Adipocyte (in vitro differentiated cells): Measurements from ENCODE around the gene RSRC1.

Experiments
- DNase-seq: peaks from one replicate; pipeline ENCODE4 v3.0.0-alpha.2; 2015; ENCODE audit warnings: low read depth
- H3K27me3 ChIP-seq: replicated peaks from 2 replicates; pipeline ENCODE4 v1.7.0; 2013; ENCODE audit warnings: mild to moderate bottlenecking, low read length, moderate library complexity; ENCODE audit not compliant: control insufficient read depth, insufficient read depth
- H3K36me3 ChIP-seq: 2 replicates; pipeline ENCODE4 v1.7.0; 2013; ENCODE audit warnings: low read length, mild to moderate bottlenecking, moderate library complexity; ENCODE audit not compliant: control insufficient read depth, insufficient read depth, severe bottlenecking
- H3K4me1 ChIP-seq: 2 replicates; pipeline ENCODE4 v1.7.0; 2013; ENCODE audit warnings: mild to moderate bottlenecking, low read length, moderate library complexity; ENCODE audit not compliant: control insufficient read depth, insufficient read depth
- H3K4me3 ChIP-seq: 2 replicates; pipeline ENCODE4 v1.7.0; 2013; ENCODE audit warnings: mild to moderate bottlenecking, low read length, moderate library complexity
- H3K9ac ChIP-seq: 2 replicates; pipeline ENCODE4 v1.7.0; 2013; ENCODE audit warnings: mild to moderate bottlenecking, low read length, moderate library complexity
- H3K9me3 ChIP-seq: 2 replicates; pipeline ENCODE4 v1.7.0; 2013; ENCODE audit warnings: mild to moderate bottlenecking, low read length, moderate library complexity; ENCODE audit not compliant: control insufficient read depth

The RSRC1 gene

DNA sequence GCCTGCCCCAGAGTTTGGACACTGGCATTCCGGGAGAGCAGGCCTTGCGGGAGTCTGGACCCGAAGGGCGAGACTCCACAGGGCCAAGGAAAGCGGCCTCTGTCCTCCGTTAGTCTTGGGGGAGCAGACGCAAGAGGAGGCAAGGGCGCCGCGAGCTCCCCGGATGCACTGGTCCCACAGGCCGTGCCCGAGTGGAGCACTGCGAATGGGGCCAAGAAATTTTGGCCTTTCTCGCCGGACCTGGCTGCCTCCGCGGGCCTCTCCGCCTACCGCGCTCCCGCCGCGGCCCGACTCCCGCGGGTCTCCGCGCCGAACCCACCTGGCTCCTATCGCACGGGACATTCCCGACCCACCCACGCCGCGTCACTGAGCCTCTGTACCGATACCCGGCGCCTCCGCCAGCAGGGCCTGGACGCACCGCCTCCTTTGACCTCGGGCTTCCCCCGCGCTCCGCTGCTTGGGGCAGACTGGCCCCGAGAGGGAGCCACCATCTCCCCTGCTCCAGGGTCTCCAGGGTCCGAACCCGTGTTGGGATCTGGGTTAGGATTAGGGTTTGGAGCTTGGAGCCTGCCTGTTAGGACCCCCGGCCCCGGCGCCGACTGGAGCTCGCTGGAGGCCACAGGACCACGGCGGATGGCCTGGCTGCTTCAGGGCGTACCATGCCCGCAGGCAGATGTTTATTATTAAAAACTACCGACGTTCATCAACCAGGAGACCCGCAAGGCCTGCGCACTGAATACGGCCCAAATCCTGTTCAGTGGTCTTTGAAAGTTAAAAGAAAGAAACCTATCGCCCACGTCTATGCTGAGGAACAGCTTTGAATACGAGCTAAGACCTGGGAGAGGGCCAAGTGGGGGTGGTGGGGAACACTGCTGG, 15.4 kb upstream of the RSRC1 start:
- Histone ChIP-seq H3K4me3 (no peak overlapping the region), H3K27me3 (no peaks in the 10 kb centered on the region), H3K9ac (no peak overlapping the region), H3K9me3 (no peaks in the 10 kb centered on the region), H3K4me1 (no peaks in the 10 kb centered on the region), H3K36me3 (peaks cover 22% of the 10 kb centered on the region)
- DNase-seq: no peak

DNA sequence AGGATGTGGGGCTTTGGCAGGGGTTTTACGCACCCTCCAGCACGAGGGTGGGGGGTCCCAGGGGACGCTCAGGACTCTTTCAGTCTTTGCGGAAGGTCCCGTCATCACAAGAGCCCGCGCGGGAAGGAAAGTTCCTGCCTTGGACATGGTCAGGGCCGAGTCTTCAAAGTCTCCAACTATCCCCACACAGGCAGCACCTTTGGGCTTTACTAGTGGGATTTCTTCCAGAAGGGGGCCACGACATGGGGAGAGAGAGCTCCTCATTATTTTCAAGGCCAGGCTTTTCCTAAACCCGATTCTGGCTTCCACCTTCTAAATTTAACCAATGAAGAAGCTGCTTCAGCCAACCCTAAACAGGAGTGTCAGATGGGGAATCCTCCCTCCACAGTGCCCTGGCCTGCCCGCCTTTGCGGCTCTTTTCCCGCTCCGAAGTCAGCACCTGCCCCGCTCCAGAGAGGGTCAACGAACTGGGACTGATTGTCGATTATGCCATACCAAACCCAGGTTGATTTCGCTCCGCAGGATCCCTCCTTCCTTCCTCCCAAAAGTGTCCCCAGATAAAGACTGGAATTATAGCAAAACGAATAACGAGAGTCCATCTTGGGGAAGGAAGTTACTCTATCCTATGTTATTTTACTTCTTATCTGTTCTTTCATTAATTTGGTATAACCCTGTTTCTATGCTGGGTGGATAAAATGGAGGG, 14.6 kb upstream of the RSRC1 start:
- Histone ChIP-seq H3K4me1 (no peaks in the 10 kb centered on the region), H3K27me3 (no peaks in the 10 kb centered on the region), H3K9ac (no peak overlapping the region), H3K4me3 (no peak overlapping the region), H3K36me3 (peaks cover 27% of the 10 kb centered on the region), H3K9me3 (no peaks in the 10 kb centered on the region)
- no peak for DNase-seq

DNA sequence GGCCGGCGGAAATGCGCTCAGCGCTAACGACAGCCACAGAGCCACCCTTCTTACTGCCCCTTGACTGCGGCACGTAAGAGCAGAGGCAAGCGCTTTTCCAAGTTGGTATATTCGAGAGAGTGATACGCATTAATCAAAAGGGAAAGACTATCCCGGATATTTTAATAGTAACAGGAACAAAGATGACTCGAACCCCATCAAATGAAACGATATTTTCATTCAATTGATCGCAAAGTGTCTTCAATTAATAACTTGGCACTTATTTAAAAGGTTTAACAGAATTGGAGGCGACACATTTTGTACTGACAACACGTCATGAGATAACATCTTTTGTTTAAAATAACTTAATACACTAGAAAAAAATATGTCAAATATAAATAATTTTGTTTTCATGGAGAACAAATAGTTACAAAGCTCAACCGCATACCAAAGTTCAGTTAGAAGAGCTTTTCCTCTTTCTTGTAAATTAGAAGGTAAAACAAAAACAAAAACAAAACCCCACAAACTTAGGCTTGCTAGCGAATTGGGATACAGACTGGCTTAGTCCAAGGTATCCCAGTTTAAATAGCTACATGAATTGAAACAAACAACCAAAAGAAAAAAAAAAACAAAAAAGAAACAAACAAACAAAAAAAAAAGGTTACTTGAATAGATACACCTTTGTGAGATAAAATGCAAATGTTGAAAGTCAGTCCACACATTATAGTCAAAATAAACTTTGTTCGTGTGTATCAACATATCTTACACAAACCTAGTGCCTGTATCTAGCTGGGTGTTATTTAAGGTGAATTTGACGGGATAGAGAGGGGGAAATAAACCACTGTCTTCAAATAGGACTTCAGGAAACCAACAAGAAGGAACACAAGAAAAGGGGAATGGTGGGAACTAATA, 13.8 kb upstream of the RSRC1 start:
- no peaks in the 10 kb centered on the region for H3K27me3 ChIP-seq
- no peaks in the 10 kb centered on the region for H3K4me1 ChIP-seq
- no peak for DNase-seq
- H3K9me3 ChIP-seq: no peaks in the 10 kb centered on the region
- peaks cover 30% of the 10 kb centered on the region for H3K36me3 ChIP-seq
- H3K9ac ChIP-seq: no peak overlapping the region
- H3K4me3 ChIP-seq: no peak overlapping the region

DNA sequence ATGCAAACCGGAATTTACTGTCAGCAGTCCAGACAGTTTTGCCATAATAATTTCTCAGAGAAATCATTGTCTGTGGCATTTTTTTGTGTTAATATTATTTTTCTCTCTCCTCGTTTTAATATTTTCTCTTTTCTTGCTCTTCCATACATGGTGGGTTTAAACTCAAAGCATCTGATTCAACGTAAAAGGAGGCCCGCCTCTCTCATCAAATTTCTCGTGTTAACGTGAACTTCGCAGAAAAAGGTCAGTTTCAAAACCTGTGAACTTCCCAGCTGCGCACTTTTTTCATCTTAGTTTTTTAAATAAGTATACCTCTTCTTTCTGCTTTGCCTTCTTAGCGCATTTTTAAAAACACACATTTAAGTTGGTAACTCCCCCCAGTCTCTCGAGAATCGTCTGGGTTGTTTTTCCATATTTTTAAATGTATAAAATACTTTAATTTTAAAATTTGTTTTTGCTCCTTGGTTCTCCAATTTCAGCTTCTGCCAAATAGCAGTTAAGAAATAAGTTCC, 12.8 kb upstream of the RSRC1 start:
- Histone ChIP-seq H3K9me3 (no peaks in the 10 kb centered on the region), H3K4me1 (no peaks in the 10 kb centered on the region), H3K4me3 (no peak overlapping the region), H3K27me3 (no peaks in the 10 kb centered on the region), H3K36me3 (peaks cover 34% of the 10 kb centered on the region), H3K9ac (no peak overlapping the region)
- no peak for DNase-seq

DNA sequence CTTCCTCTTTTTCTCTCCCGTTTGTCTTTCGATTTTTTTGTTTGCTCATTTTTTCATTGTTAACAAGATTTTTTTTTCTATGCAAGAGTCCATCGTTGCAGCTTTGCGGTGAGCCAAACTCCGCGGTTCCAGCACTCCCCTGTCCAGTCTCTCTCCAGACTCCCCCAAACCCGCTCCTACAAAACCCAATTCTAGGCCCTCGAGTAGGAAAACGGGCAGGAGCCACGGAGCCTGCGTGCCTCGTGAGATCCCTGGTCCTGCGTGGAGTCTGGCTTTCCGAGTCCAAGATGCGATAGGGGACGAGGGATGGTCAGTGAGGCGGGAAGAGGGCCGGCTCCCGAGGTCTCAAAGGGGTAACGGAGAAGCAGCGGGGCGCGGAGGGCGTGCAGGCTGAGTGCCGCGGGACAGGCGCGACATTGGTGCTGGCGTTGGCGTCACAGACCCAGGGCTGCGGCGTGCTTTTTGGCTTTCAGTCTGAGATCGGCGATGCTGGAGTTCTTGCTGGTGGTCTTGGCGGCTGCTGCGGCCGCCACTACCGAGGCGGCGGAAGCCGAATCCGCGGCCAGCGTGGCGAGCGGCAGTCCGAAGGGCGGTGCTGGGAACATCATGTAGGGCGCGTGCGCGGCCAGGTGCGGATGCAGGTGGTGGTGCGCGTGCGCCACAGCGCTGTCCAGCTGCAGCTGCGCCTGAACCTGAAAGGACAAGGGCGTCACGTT, 12.1 kb upstream of the RSRC1 start:
- DNase-seq: no peak
- H3K9ac ChIP-seq: no peak overlapping the region

DNA sequence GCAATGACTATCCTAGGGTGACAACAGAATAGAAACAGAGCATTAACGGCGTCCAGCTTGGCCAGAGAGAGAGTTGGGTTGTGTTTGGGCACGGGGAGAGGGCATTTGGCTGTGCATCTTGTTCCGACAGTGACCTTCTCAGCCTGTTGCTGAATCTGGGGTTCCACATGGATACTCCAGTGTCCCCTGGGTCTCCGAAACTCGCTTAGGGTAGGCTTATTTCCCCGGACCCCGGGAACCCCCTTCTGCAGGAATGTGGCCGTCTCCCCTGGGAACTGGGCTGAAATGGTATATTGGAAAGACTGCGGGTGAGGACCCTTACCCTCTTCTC, 11.6 kb upstream of the RSRC1 start:
- no peak for DNase-seq
- Histone ChIP-seq H3K36me3 (peaks cover 34% of the 10 kb centered on the region), H3K4me3 (peak overlapping the region; percentile 72), H3K27me3 (no peaks in the 10 kb centered on the region), H3K9me3 (no peaks in the 10 kb centered on the region), H3K9ac (no peak overlapping the region), H3K4me1 (peaks cover 4% of the 10 kb centered on the region)

More for the DNA sequence above, 12.1 kb upstream of the RSRC1 start:
- Histone ChIP-seq H3K36me3 (peaks cover 34% of the 10 kb centered on the region), H3K4me1 (peaks cover 4% of the 10 kb centered on the region), H3K4me3 (peak overlapping the region; percentile 72), H3K27me3 (no peaks in the 10 kb centered on the region), H3K9me3 (no peaks in the 10 kb centered on the region)

DNA sequence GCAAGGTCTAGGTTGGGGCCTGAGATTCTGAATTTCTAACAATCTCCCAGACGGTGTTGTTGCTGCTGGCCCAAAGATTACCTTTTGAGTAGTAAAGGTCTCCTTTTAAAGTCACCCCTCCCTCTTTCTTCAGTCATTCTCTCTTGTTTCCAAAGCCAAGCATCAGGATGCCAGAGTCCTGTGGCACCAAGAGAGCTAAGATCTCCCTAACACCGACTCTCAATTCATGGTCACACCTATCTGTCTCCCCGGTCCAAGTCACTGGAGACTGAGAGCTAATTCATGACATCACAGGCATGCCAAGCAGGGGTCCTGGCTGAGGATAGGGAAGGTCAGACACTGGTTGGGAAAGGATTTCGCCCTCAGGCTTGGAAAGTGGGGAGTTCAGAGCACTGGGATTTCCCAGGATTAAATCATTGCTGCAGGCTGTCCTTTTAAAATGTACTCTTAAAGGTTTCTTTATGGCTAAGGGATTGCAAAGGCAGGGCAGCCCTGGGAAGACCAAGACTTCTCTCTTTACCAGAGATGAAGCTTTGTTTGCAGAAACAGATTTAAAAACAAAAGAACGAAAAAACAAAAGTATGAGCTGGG, 11.0 kb upstream of the RSRC1 start:
- Histone ChIP-seq H3K36me3 (peaks cover 34% of the 10 kb centered on the region), H3K27me3 (no peaks in the 10 kb centered on the region), H3K4me3 (no peak overlapping the region), H3K4me1 (peaks cover 8% of the 10 kb centered on the region), H3K9ac (no peak overlapping the region), H3K9me3 (no peaks in the 10 kb centered on the region)
- peak; percentile 30 for DNase-seq

DNA sequence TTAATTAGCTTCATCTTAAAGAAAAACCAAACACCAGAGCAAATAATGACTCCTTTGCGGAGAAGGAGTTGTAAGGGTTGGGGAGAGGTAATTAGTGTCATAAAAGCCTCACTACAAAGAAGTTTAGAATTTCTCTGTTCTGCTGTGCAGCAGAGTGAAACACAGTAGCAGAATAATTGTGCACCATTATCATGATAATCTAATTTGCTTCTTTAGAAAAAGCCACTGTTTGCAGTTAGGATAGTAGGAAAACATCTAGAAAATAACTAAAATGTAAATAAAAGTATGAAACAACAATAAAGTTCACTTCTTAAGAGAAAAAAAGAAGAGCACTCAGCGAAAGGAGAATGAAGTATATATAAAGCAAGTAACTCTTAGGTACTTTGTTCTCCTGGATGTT, 9.2 kb upstream of the RSRC1 start:
- no peak overlapping the region for H3K4me3 ChIP-seq
- no peak overlapping the region for H3K9ac ChIP-seq
- peaks cover 34% of the 10 kb centered on the region for H3K36me3 ChIP-seq
- DNase-seq: no peak
- no peaks in the 10 kb centered on the region for H3K27me3 ChIP-seq
- no peaks in the 10 kb centered on the region for H3K9me3 ChIP-seq
- peaks cover 15% of the 10 kb centered on the region for H3K4me1 ChIP-seq

DNA sequence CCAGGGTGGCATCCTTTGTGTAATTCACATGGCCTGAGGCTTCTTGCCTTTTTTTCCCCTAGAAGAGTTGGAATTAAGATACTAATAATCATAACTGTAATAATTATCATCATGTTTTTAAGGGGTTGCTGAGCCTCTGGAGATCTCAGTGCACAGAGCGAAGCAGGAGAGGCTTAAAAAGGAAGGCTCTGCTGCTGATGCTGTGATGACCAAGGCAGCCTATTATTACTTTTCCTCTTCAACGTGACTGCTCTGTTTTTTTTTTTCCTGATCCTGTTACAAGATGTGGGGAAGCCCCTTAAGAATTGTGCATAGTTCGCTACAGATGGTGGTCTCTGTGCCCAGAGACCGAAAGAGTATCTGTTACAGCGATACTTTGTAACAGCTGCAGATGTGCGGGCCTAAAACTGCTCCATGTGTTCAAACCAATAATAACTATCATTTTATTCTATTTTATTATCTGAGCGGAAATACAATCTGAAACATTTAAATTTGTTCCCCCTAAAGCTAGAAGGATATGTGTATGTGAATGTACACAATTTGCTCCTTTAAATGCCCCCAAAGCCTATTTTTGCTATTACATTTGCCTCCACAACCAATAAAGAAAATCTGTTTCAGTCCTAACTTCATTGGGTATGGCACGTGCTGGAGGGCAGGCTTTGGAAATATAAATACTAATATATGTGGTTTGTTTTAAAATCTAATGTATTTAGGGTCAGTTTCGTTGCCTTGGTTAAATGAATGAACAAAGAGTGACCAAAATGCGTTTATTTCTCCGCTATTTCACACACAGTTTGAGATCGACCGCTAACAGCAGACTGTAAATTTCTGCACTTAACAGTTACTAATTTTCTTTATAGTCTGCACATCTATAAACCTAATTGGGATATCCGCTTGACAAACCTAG, 8.3 kb upstream of the RSRC1 start:
- no peak overlapping the region for H3K4me3 ChIP-seq
- DNase-seq: no peak

More for the DNA sequence above, 8.3 kb upstream of the RSRC1 start:
- Histone ChIP-seq H3K36me3 (peaks cover 34% of the 10 kb centered on the region), H3K9ac (no peak overlapping the region), H3K9me3 (no peaks in the 10 kb centered on the region), H3K27me3 (no peaks in the 10 kb centered on the region), H3K4me1 (peaks cover 15% of the 10 kb centered on the region)
